GM12872 (cell line): Measurements from ENCODE around the gene MYO1E.

Source experiments
- CTCF ChIP-seq: IDR thresholded peaks from 3 replicates; pipeline ENCODE4 v1.5.1; 2011; ENCODE audit warnings: low read depth, mild to moderate bottlenecking, low read length, moderate library complexity; ENCODE audit not compliant: insufficient read depth

Gene MYO1E

GRCh38 chr15:59312205-59312604 lies 60.5 kb downstream of the MYO1E start:
- no peak for TF ChIP-seq CTCF

- TF ChIP-seq CTCF, result no peak
Observed at GRCh38 chr15:59311195-59311594, 61.5 kb downstream of the MYO1E start.

- no peak for TF ChIP-seq CTCF
Observed at GRCh38 chr15:59309405-59309804, 63.3 kb downstream of the MYO1E start.

GRCh38 chr15:59307165-59307537 lies 65.5 kb downstream of the MYO1E start:
- no peak for TF ChIP-seq CTCF

- TF ChIP-seq CTCF, result no peak
Observed at GRCh38 chr15:59306520-59307164, 66.0 kb downstream of the MYO1E start.

- no peak for TF ChIP-seq CTCF
Observed at GRCh38 chr15:59304807-59305206, 67.9 kb downstream of the MYO1E start.

GRCh38 chr15:59304034-59304795 lies 68.5 kb downstream of the MYO1E start:
- TF ChIP-seq CTCF, result no peak
